Erythroblast (primary cell): ENCODE results near the gene IGFALS.

ENCODE experiments used
- DNase-seq, 2 experiments: peaks; one replicate each; lab custom pipeline; 2025; lab: John Stamatoyannopoulos, UW
- GATA1 ChIP-seq: IDR thresholded peaks from 2 replicates; pipeline ENCODE4 v1.6.1; 2011; ENCODE audit warnings: low read depth, mild to moderate bottlenecking, control low read depth, low read length, moderate library complexity
- POLR2A ChIP-seq: IDR thresholded peaks from 2 replicates; pipeline ENCODE4 v1.6.1; 2011; ENCODE audit warnings: mild to moderate bottlenecking, low read length

Gene IGFALS

GRCh38 chr16:1763521-1764511, 29.7 kb downstream of the IGFALS start:
- peak; percentile 30 to 38 for DNase-seq
- no peak for TF ChIP-seq POLR2A
- no peak for TF ChIP-seq GATA1

GRCh38 chr16:1762879-1763520, 30.5 kb downstream of the IGFALS start:
- TF ChIP-seq POLR2A (no peak), GATA1 (no peak)
- no peak for DNase-seq

GRCh38 chr16:1762196-1762878, 31.2 kb downstream of the IGFALS start:
- no peak for DNase-seq
- TF ChIP-seq POLR2A, result no peak
- no peak for TF ChIP-seq GATA1

- no peak for DNase-seq
- no peak for TF ChIP-seq POLR2A
- TF ChIP-seq GATA1, result no peak
Observed at GRCh38 chr16:1761751-1762150, 31.8 kb downstream of the IGFALS start.

GRCh38 chr16:1760911-1761310, 32.6 kb downstream of the IGFALS start:
- DNase-seq, result no peak
- TF ChIP-seq GATA1 (no peak), POLR2A (no peak)

GRCh38 chr16:1759511-1759910, 34.0 kb downstream of the IGFALS start:
- DNase-seq, result no peak

GRCh38 chr16:1758923-1759322, 34.6 kb downstream of the IGFALS start:
- DNase-seq, result no peak
- TF ChIP-seq POLR2A (no peak), GATA1 (no peak)

More at GRCh38 chr16:1759511-1759910, 34.0 kb downstream of the IGFALS start:
- TF ChIP-seq GATA1 (no peak), POLR2A (no peak)

GRCh38 chr16:1757714-1758461, 35.6 kb downstream of the IGFALS start:
- no peak for TF ChIP-seq POLR2A
- TF ChIP-seq GATA1, result no peak
- DNase-seq, result no peak

- TF ChIP-seq POLR2A, result no peak
- TF ChIP-seq GATA1, result no peak
- DNase-seq, result no peak
Observed at GRCh38 chr16:1754204-1754603, 39.3 kb downstream of the IGFALS start.

- no peak for DNase-seq
- TF ChIP-seq GATA1 (no peak), POLR2A (no peak)
Observed at GRCh38 chr16:1752853-1753252, 40.7 kb downstream of the IGFALS start.

- DNase-seq, result no peak
- TF ChIP-seq POLR2A, result no peak
- no peak for TF ChIP-seq GATA1
Observed at GRCh38 chr16:1751946-1752345, 41.6 kb downstream of the IGFALS start.

- TF ChIP-seq POLR2A (no peak), GATA1 (no peak)
- DNase-seq, result no peak
Observed at GRCh38 chr16:1749152-1750117, 44.1 kb downstream of the IGFALS start.

- no peak for DNase-seq
- TF ChIP-seq POLR2A (no peak), GATA1 (no peak)
Observed at GRCh38 chr16:1747934-1748333, 45.6 kb downstream of the IGFALS start.
